HepG2 (cell line): ENCODE data around the gene SBK2. TPM values are rescaled to one million over a fixed set of nuclear protein-coding genes. Genes with fewer than 3 reads are reported as not detected.

Experiments used
- HNRNPUL1 ChIP-seq: fragments of 200-400 bp; formaldehyde crosslinking; IDR thresholded peaks from 2 replicates; pipeline ENCODE4 v1.6.1; 2017; ENCODE audit warnings: low read depth, mild to moderate bottlenecking, low read length, moderate library complexity
- IRF1 ChIP-seq: sonication (generic); formaldehyde crosslinking; IDR thresholded peaks from 2 replicates; pipeline ENCODE4 v1.4.0; 2020; ENCODE audit warnings: low read depth, mild to moderate bottlenecking, missing genetic modification reagents
- KLF16 ChIP-seq, 2 experiments: sonication (generic) in 1 of 2; formaldehyde crosslinking in 1 of 2; IDR thresholded peaks; 2 replicates each; pipeline versions ENCODE4 v1.6.1 to v1.8.0; 2016 to 2023; ENCODE audit warnings: missing genetic modification reagents in 2 of 2, missing compliant biosample characterization in 1 of 2
- LRRFIP1 ChIP-seq: sonication (generic); formaldehyde crosslinking; conservative IDR thresholded peaks from 2 replicates; pipeline ENCODE4 v1.4.0; 2020; ENCODE audit warnings: missing genetic modification reagents
- MIXL1 ChIP-seq: IDR thresholded peaks from 2 replicates; pipeline ENCODE4 v1.6.1; 2016
- POLR2AphosphoS5 ChIP-seq: IDR thresholded peaks from 2 replicates; pipeline ENCODE4 v1.6.1; 2012; ENCODE audit warnings: low read depth, low read length
- REL ChIP-seq: sonication (generic); formaldehyde crosslinking; conservative IDR thresholded peaks from 2 replicates; pipeline ENCODE4 v1.8.0; 2022; ENCODE audit warnings: mild to moderate bottlenecking, missing genetic modification reagents, moderate library complexity
- SOX5 ChIP-seq: IDR thresholded peaks from 2 replicates; pipeline ENCODE4 v1.6.1; 2016; ENCODE audit warnings: borderline replicate concordance
- SP1 ChIP-seq, 2 experiments: fragments of 450-650 bp in 1 of 2; sonication (generic) in 1 of 2; formaldehyde crosslinking in 1 of 2; IDR thresholded peaks; 2 replicates each; pipeline versions ENCODE4 v1.4.0 to v1.6.1; 2016 to 2020; ENCODE audit warnings: missing genetic modification reagents in 1 of 2
- STAT5B ChIP-seq: sonication (generic); formaldehyde crosslinking; IDR thresholded peaks from 2 replicates; pipeline ENCODE4 v1.4.0; 2020; ENCODE audit warnings: missing genetic modification reagents
- ZBTB42 ChIP-seq: sonication (generic); formaldehyde crosslinking; IDR thresholded peaks from 2 replicates; pipeline ENCODE4 v1.5.0; 2020; ENCODE audit warnings: mild to moderate bottlenecking, missing genetic modification reagents
- ZNF121 ChIP-seq: sonication (generic); formaldehyde crosslinking; IDR thresholded peaks from 2 replicates; pipeline ENCODE4 v1.5.0; 2020; ENCODE audit warnings: mild to moderate bottlenecking, missing genetic modification reagents
- ZNF138 ChIP-seq: sonication (generic); formaldehyde crosslinking; IDR thresholded peaks from 2 replicates; pipeline ENCODE4 v1.5.0; 2020; ENCODE audit warnings: mild to moderate bottlenecking, low read depth, missing genetic modification reagents
- ZNF33A ChIP-seq: sonication (generic); formaldehyde crosslinking; IDR thresholded peaks from 2 replicates; pipeline ENCODE4 v1.5.1; 2020; ENCODE audit warnings: missing genetic modification reagents, mild to moderate bottlenecking, moderate library complexity, borderline replicate concordance
- ZNF441 ChIP-seq: sonication (generic); formaldehyde crosslinking; IDR thresholded peaks from 2 replicates; pipeline ENCODE4 v1.7.0; 2021; ENCODE audit warnings: missing genetic modification reagents, borderline replicate concordance
- ZNF691 ChIP-seq: sonication (generic); formaldehyde crosslinking; IDR thresholded peaks from 2 replicates; pipeline ENCODE4 v1.4.0; 2020; ENCODE audit warnings: missing genetic modification reagents, low read depth, mild to moderate bottlenecking, borderline replicate concordance
- ZNF713 ChIP-seq: sonication (generic); formaldehyde crosslinking; IDR thresholded peaks from 2 replicates; pipeline ENCODE4 v1.4.0; 2020; ENCODE audit warnings: mild to moderate bottlenecking, missing genetic modification reagents
- polyA plus RNA-seq, 8 experiments: library from polyadenylated mRNA; depleted of rRNA in 3 of 8; stranded (reverse) in 7 of 8; unstranded in 1 of 8; fragments of >200 nt; fragmentation: Illumina TruSeq in 4 of 8; extraction: Trizol in 4 of 8; gene quantifications; 2 replicates each; pipeline versions ENCODE4 v1.2.1 to v1.2.3, GENCODE V29; 2011 to 2016; ENCODE audit warnings: low read depth in 4 of 8, missing spikeins in 1 of 8, mixed read lengths in 1 of 8; ENCODE audit not compliant: insufficient read depth in 1 of 8
- total RNA-seq, 5 experiments: library from RNA; depleted of rRNA; stranded (reverse); fragments of >200 nt; fragmentation: Illumina TruSeq; extraction: Trizol; gene quantifications; 2 replicates each; pipeline ENCODE4 v1.2.3, GENCODE V29; 2016; ENCODE audit warnings: low read depth in 1 of 5
- TF ChIP-seq, protein P1 (sequence below), 2 experiments: fragments of 450-650 bp in 1 of 2; sonication (generic) in 1 of 2; formaldehyde crosslinking; IDR thresholded peaks; 2 replicates each; pipeline versions ENCODE4 v1.5.0 to v1.8.0; 2020 to 2022; ENCODE audit warnings: mild to moderate bottlenecking in 1 of 2, missing genetic modification reagents in 1 of 2
- TF ChIP-seq, protein P2 (sequence below): sonication (generic); formaldehyde crosslinking; IDR thresholded peaks from 2 replicates; pipeline ENCODE4 v1.4.0; 2020; ENCODE audit warnings: missing genetic modification reagents, borderline replicate concordance
- TF ChIP-seq, protein P3 (sequence below): IDR thresholded peaks from 2 replicates; pipeline ENCODE4 v1.6.1; 2018; ENCODE audit warnings: missing genetic modification reagents

SBK2 gene
- total and polyA plus RNA-seq, 2 of the 13 experiments (the other 11 are each of a cell fraction or from before 2014, with no cell fraction given), result 0.24 TPM; not detected in 1

- TF ChIP-seq KLF16 (CRISPR knock-in tag; IDR thresholded peaks at IDR 0.05) (peak in 1 of 2 experiments; percentile 32; a peak in 1 of 4 replicates), LRRFIP1 (CRISPR knock-in tag) (0 out of 2 replicates have a peak, but pooled peaks have one; percentile 21), SP1 (IDR thresholded peaks at IDR 0.05) (no peak), SP1 (CRISPR knock-in tag; IDR thresholded peaks at IDR 0.05) (no peak), HNRNPUL1 (no peak), ZBTB42 (CRISPR knock-in tag) (no peak), ZNF441 (peak; percentile 82), REL (CRISPR knock-in tag) (peak; percentile 62; the same call in 1 of the 2 replicates), MIXL1 (CRISPR knock-in tag) (no peak), ZNF121 (0 out of 2 replicates have a peak, but pooled peaks have one; percentile 9), IRF1 (0 out of 2 replicates have a peak, but pooled peaks have one; percentile 37), ZNF138 (peak; percentile 47; the same call in 1 of the 2 replicates), ZNF691 (peak; percentile 36; the same call in 1 of the 2 replicates), ZNF33A (CRISPR knock-in tag) (no peak), STAT5B (CRISPR knock-in tag) (0 out of 2 replicates have a peak, but pooled peaks have one; percentile 63), SOX5 (0 out of 2 replicates have a peak, but pooled peaks have one; percentile 18), ZNF713 (CRISPR knock-in tag) (no peak), POLR2AphosphoS5 (no peak)
- TF ChIP-seq, protein P1, sequence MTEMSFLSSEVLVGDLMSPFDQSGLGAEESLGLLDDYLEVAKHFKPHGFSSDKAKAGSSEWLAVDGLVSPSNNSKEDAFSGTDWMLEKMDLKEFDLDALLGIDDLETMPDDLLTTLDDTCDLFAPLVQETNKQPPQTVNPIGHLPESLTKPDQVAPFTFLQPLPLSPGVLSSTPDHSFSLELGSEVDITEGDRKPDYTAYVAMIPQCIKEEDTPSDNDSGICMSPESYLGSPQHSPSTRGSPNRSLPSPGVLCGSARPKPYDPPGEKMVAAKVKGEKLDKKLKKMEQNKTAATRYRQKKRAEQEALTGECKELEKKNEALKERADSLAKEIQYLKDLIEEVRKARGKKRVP (CRISPR knock-in tag; IDR thresholded peaks at IDR 0.05), result peak in 1 of 2 experiments; percentile 47; a peak in 2 of 4 replicates
- TF ChIP-seq, protein P2, sequence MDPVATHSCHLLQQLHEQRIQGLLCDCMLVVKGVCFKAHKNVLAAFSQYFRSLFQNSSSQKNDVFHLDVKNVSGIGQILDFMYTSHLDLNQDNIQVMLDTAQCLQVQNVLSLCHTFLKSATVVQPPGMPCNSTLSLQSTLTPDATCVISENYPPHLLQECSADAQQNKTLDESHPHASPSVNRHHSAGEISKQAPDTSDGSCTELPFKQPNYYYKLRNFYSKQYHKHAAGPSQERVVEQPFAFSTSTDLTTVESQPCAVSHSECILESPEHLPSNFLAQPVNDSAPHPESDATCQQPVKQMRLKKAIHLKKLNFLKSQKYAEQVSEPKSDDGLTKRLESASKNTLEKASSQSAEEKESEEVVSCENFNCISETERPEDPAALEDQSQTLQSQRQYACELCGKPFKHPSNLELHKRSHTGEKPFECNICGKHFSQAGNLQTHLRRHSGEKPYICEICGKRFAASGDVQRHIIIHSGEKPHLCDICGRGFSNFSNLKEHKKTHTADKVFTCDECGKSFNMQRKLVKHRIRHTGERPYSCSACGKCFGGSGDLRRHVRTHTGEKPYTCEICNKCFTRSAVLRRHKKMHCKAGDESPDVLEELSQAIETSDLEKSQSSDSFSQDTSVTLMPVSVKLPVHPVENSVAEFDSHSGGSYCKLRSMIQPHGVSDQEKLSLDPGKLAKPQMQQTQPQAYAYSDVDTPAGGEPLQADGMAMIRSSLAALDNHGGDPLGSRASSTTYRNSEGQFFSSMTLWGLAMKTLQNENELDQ (CRISPR knock-in tag), result peak; percentile 79; the same call in 1 of the 2 replicates
- TF ChIP-seq, protein P3, sequence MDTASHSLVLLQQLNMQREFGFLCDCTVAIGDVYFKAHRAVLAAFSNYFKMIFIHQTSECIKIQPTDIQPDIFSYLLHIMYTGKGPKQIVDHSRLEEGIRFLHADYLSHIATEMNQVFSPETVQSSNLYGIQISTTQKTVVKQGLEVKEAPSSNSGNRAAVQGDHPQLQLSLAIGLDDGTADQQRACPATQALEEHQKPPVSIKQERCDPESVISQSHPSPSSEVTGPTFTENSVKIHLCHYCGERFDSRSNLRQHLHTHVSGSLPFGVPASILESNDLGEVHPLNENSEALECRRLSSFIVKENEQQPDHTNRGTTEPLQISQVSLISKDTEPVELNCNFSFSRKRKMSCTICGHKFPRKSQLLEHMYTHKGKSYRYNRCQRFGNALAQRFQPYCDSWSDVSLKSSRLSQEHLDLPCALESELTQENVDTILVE (CRISPR knock-in tag), result peak; percentile 54; the same call in 1 of the 2 replicates
Observed at GRCh38 chr19:55581145-55581822, 44.4 kb upstream of the SBK2 start (continued).
